Colon (tissue), 2 donors: ENCODE measurements around the gene PUM2.

Experiments used
- FAIRE-seq: peaks from 2 replicates; lab custom pipeline; 2012; peaks lifted over from hg19 to GRCh38; lab: Jason Lieb, UNC
- donor health status: control.
- donor health status: control.

Gene PUM2

DNA sequence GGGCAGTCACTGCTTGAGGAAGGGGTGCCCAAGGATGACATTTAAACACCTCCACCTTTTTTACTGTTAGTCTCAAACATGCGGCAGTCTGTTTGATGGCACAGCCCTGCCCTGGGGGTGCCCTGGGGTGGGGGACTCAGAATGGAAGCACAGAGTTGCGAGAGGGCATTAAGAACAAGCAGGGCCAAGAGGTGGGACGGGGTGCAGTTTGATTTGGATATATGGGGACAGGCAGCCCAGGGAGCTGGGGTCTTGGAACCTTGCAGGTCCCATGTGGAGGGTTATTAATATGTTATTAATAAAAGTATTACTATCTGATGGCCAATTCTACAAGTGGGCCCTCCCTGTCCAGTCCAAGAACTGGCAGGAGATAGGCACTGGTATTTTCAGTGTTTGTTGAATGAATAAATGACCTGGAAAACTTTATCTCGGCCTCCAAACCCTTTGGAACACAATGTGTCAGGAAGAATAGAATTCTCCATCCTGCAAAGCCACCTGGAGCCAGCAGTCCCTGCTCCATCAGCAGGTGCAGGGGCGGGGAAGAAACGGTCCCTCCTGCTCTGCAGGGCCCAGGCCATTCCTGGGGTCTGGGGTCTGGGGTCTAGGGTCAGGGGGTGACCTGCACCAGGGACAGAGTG, 150.9 kb downstream of the PUM2 start:
- FAIRE-seq = no peak

- FAIRE-seq = no peak
These were observed 151.6 kb downstream of the PUM2 start for GRCh38 chr2:20198796-20199632.
